Heart right ventricle (tissue), 16 donors: ENCODE results near the gene OR51B2. TPM values are rescaled to one million over a fixed set of nuclear protein-coding genes. Genes with fewer than 3 reads are reported as not detected.

ENCODE experiments used
- ATAC-seq, 8 donors: fragments of 200-7000 bp; cut with Tn5 transposase; one replicate each; pipeline ENCODE4 v1.9.1; 2020; ENCODE audit warnings: mild to moderate bottlenecking in 8 of 8, moderate library complexity in 8 of 8, moderate number of reproducible peaks in 1 of 8
- DNase-seq, 2 donors: peaks; one replicate each; pipeline ENCODE4 v3.0.0-alpha.2; 2020
- H3K27ac ChIP-seq, 10 donors: fragments of 200-600 bp; sonication (generic) in 2 of 10; one replicate each; pipeline versions ENCODE4 v1.5.0 to v1.8.0; 2020 to 2022; ENCODE audit warnings: mild to moderate bottlenecking in 3 of 10
- H3K27me3 ChIP-seq, 7 donors: fragments of 200-600 bp; one replicate each; pipeline ENCODE4 v1.8.0; 2021 to 2022; ENCODE audit warnings: mild to moderate bottlenecking in 2 of 7
- H3K36me3 ChIP-seq, 9 donors: fragments of 200-600 bp; sonication (generic) in 1 of 9; one replicate each; pipeline versions ENCODE4 v1.5.0 to v1.8.0; 2020 to 2022; ENCODE audit warnings: mild to moderate bottlenecking in 2 of 9
- H3K4me1 ChIP-seq, 9 donors: fragments of 200-600 bp; sonication (generic) in 1 of 9; one replicate each; pipeline versions ENCODE4 v1.5.0 to v1.8.0; 2020 to 2022; ENCODE audit warnings: mild to moderate bottlenecking in 4 of 9
- H3K4me3 ChIP-seq, 10 donors: fragments of 200-600 bp; sonication (generic) in 2 of 10; one replicate each; pipeline versions ENCODE4 v1.5.0 to v1.8.0; 2020 to 2022; ENCODE audit warnings: mild to moderate bottlenecking in 7 of 10, moderate library complexity in 2 of 10
- H3K9me3 ChIP-seq, 11 donors: fragments of 200-600 bp in 10 of 11; sonication (generic) in 2 of 11; one replicate each; pipeline versions ENCODE4 v1.5.0 to v1.8.0; 2013 to 2022; ENCODE audit warnings: mild to moderate bottlenecking in 2 of 11, control low read depth in 1 of 11, moderate library complexity in 1 of 11
- CTCF ChIP-seq, 9 donors: fragments of 200-600 bp; sonication (generic) in 2 of 9; IDR thresholded peaks; one replicate each; pipeline versions ENCODE4 v1.5.0 to v1.8.0; 2021 to 2022; ENCODE audit warnings: antibody characterized with exemption in 9 of 9, mild to moderate bottlenecking in 5 of 9, moderate library complexity in 1 of 9
- WGBS, 2 donors: extraction: QIAGEN DNeasy Blood & Tissue Kit; methylation state at CpG; one replicate each; pipeline ENCODE4 v1.1.7; 2013; ENCODE audit warnings: inconsistent platforms in 1 of 2; 5-methylcytosine and 5-hydroxymethylcytosine counted together
- intact Hi-C, 10 donors: fragments of 100-400 bp; cut with DNase I; formaldehyde crosslinking; loops; one replicate each; pipeline versions ENCODE4 v1.11.1 to v1.14.2; 2022
- polyA plus RNA-seq, 2 donors: library from polyadenylated mRNA; stranded (reverse); fragments of 200-250 nt; gene quantifications; one replicate each; pipeline ENCODE4 v1.2.3, GENCODE V29; 2013
- total RNA-seq, 10 donors: library from RNA; stranded (reverse); fragmentation: NEBNext Ultra II Directional in 3 of 10; extraction: Animal tissue kit (Norgen Biotek cat#: 25700) in 3 of 10; gene quantifications; one replicate each; pipeline versions ENCODE4 v1.2.1 to v1.2.4, GENCODE V29; 2021 to 2023
- donor health status: Arrhythmogenic right ventricular cardiomyopathy.
- donor health status: ischemic (EF 13 %, LVEDD 7.1; RV severe dilation, severe dysfunction).
- donor health status: healthy with polysubstance abuse.
- donor health status: DM: no; HTN: yes; CAD: no.
- donor health status: DM: no; HTN: no; CAD: no.
- donor health status: ischemic (EF 25% LVEDD 6.9; RV normal size, moderate dysfunction).
- donor health status: ischemic (EF 25% LVEDD 5.7; RV mildly dilated, moderate dysfunction).
- donor health status: healthy.
- donor health status: DM: yes; HTN: yes; CAD: no.
- donor health status: Ischemic cardiomyopathy.
- donor health status: ischemic (EF 35%, LVEDD 5.7; RV mildly dilated, moderate dysfunction).
- donor health status: nonischemic (EF 11% LVEDD 7.7; RV severe dilation, severe dysfunction).
- donor health status: DM: yes; HTN: yes; CAD: no.
- donor health status: PGD.
- donor health status: ischemic (EF 29% LVEDD 5.4; RV normal size, mild dysfunction).
- donor health status: nonischemic (EF 23%, LVEDD 6.1; RV moderate dilation, normal function).

OR51B2 gene
- total and polyA plus RNA-seq, 12 donors, result not detected

- WGBS, 2 donors, result 60 to 69% methylated on average over 5 of the region's 5 CpGs
- Histone ChIP-seq H3K4me1 (no peaks in the 10 kb centered on the region), H3K36me3 (no peaks in the 10 kb centered on the region), H3K27ac (no peak overlapping the region), H3K9me3 (no peaks in the 10 kb centered on the region), H3K27me3 (no peaks in the 10 kb centered on the region), H3K4me3 (no peak overlapping the region)
- ATAC-seq (no peak), DNase-seq (no peak)
- TF ChIP-seq CTCF (IDR thresholded peaks at IDR 0.05), result no peak
- intact Hi-C loops, result no loop called here
Observed at GRCh38 chr11:5303626-5304025, 20.5 kb downstream of the OR51B2 start.

- Histone ChIP-seq H3K9me3 (no peaks in the 10 kb centered on the region), H3K27ac (no peak within 1 kb of the TSS), H3K36me3 (no peaks in the 10 kb centered on the region), H3K4me3 (no peak within 1 kb of the TSS), H3K4me1 (no peaks in the 10 kb centered on the region), H3K27me3 (no peaks in the 10 kb centered on the region)
- WGBS, 2 donors, result 88 to 95% methylated on average over 2 of the region's 2 CpGs
- DNase-seq, result no peak
- no peak for ATAC-seq
- TF ChIP-seq CTCF (IDR thresholded peaks at IDR 0.05), result no peak
- intact Hi-C loops, result no loop called here
Observed at GRCh38 chr11:5301846-5302245, 22.3 kb downstream of the OR51B2 start, which contains the start of gene OR51B4. OR51B4 (minus strand) TSS chr11:5301946; CDS start chr11:5301946, 0 bp downstream.

GRCh38 chr11:5300251-5300650, 23.8 kb downstream of the OR51B2 start:
- H3K9me3 ChIP-seq, result no peaks in the 10 kb centered on the region
- no peaks in the 10 kb centered on the region for H3K27me3 ChIP-seq
- DNase-seq (no peak), ATAC-seq (no peak)
- no peak for TF ChIP-seq CTCF (IDR thresholded peaks at IDR 0.05)
- intact Hi-C loops, result no loop called here
- 32 to 46% methylated on average over 3 of the region's 3 CpGs for WGBS, 2 donors
- H3K27ac ChIP-seq, result no peak overlapping the region
- H3K36me3 ChIP-seq, result no peaks in the 10 kb centered on the region
- no peaks in the 10 kb centered on the region for H3K4me1 ChIP-seq
- H3K4me3 ChIP-seq, result no peak overlapping the region

- Histone ChIP-seq H3K4me3 (no peak overlapping the region), H3K36me3 (no peaks in the 10 kb centered on the region), H3K27me3 (no peaks in the 10 kb centered on the region), H3K4me1 (no peaks in the 10 kb centered on the region), H3K27ac (no peak overlapping the region), H3K9me3 (no peaks in the 10 kb centered on the region)
- ATAC-seq, result no peak
- intact Hi-C loops, result no loop called here
- DNase-seq, result no peak
- 69 to 82% methylated on average over 1 of the region's 1 CpG for WGBS, 2 donors
- TF ChIP-seq CTCF (IDR thresholded peaks at IDR 0.05), result no peak
Observed at GRCh38 chr11:5298451-5298850, 25.6 kb downstream of the OR51B2 start.
